ENCODE data around the gene ECI1.

DNA sequence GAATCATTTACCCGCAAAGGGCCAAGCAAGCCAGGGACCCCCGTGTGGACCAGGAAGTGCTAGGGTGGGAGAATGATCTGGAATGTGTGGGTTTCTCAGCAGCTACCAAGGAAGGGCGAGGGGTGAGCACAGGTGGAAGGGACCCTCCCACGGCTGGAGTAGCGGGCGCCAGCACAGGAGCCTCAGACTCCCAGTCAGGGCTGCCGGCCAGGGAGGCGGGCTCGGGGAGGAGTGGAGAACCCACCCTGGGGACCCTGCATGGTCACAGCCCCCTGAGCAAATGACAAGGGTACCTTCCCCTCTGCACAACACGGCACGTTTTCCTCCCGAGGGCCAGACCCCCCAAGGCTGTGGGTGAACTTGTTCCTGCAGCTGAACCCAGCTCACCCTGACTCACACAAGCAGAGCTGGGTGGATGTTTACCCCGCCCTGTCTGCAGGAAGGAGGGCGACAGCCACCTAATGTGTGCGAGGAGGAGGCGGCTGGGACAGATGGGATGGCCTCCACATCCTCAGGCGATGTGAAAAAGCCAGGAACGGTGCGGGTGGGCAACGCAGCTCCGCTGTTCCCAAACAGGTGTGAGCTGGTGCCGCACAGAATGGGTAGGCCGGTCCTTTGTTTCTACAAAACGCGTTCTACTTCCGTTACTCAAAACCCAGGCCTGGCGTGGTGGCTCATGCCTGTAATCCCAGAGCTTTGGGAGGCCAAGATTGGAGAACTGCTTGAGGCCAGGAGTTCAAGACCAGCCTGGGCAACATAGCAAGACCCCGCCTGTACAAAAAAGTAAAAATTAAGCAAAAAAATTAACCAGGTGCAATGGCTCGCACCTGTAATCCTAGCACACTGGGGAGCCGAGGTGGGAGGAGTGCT, 6.2 kb downstream of the ECI1 start:
- TF ChIP-seq POLR2AphosphoS5 (IDR thresholded peaks at IDR 0.05; ENCODE audit: low read depth) (no peak), EZH2phosphoT487 (IDR thresholded peaks at IDR 0.05; ENCODE audit: unreplicated experiment) (no peak)
- TF ChIP-seq, protein P1, sequence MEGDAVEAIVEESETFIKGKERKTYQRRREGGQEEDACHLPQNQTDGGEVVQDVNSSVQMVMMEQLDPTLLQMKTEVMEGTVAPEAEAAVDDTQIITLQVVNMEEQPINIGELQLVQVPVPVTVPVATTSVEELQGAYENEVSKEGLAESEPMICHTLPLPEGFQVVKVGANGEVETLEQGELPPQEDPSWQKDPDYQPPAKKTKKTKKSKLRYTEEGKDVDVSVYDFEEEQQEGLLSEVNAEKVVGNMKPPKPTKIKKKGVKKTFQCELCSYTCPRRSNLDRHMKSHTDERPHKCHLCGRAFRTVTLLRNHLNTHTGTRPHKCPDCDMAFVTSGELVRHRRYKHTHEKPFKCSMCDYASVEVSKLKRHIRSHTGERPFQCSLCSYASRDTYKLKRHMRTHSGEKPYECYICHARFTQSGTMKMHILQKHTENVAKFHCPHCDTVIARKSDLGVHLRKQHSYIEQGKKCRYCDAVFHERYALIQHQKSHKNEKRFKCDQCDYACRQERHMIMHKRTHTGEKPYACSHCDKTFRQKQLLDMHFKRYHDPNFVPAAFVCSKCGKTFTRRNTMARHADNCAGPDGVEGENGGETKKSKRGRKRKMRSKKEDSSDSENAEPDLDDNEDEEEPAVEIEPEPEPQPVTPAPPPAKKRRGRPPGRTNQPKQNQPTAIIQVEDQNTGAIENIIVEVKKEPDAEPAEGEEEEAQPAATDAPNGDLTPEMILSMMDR (conservative IDR thresholded peaks at IDR 0.05; ENCODE audit: low read depth in 2 of 2), result no peak

Measured in GM23338 (cell line).